PC-9 (cell line): ENCODE results near the gene TMEM266.

Source experiments
- EZH2 ChIP-seq: fragments of 200-600 bp; sonication (generic); IDR thresholded peaks from 2 replicates; pipeline ENCODE4 v1.8.0; 2017; ENCODE audit warnings: antibody characterized with exemption, low read depth
- TF ChIP-seq, protein P1 (sequence below): fragments of 200-600 bp; sonication (generic); conservative IDR thresholded peaks from 2 replicates; pipeline ENCODE4 v1.6.1; 2017; ENCODE audit warnings: mixed run types, antibody characterized with exemption, mild to moderate bottlenecking, moderate library complexity

DNA sequence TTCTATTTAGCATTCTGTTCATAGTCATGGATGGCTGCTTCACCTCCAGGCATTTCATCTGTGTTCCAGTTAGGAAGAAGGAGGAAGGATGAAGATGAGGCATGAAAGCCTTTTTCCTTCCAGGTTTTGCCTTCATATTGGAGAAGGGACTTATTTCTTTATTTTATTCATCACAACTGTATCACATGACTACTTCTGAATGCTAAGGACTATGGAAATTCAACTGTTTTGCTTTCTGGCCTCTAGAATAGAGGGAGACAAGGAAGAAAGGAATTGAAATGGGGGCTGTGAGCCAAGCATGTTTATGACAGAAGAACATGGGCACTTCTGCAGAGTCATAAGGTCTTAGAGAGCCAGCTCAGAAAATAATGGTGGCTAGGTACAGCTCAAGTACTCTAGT, 10.4 kb downstream of the TMEM266 start:
- no peak for TF ChIP-seq EZH2
- TF ChIP-seq, protein P1, sequence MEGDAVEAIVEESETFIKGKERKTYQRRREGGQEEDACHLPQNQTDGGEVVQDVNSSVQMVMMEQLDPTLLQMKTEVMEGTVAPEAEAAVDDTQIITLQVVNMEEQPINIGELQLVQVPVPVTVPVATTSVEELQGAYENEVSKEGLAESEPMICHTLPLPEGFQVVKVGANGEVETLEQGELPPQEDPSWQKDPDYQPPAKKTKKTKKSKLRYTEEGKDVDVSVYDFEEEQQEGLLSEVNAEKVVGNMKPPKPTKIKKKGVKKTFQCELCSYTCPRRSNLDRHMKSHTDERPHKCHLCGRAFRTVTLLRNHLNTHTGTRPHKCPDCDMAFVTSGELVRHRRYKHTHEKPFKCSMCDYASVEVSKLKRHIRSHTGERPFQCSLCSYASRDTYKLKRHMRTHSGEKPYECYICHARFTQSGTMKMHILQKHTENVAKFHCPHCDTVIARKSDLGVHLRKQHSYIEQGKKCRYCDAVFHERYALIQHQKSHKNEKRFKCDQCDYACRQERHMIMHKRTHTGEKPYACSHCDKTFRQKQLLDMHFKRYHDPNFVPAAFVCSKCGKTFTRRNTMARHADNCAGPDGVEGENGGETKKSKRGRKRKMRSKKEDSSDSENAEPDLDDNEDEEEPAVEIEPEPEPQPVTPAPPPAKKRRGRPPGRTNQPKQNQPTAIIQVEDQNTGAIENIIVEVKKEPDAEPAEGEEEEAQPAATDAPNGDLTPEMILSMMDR: no peak
